GM08714 (cell line): ENCODE data around the gene MPV17L2.
A peak's percentile ranks its signal among the peaks of the same experiment; 100 is the strongest.

ENCODE experiments used
- H3K4me3 ChIP-seq: fragments of 200-500 bp; sonication (Bioruptor generic); 2 replicates; pipeline ENCODE4 v1.5.1; 2014; ENCODE audit warnings: mild to moderate bottlenecking, low read length, inconsistent platforms
- ZNF274 ChIP-seq: IDR thresholded peaks from 2 replicates; pipeline ENCODE4 v1.6.1; 2012; ENCODE audit warnings: mild to moderate bottlenecking, low read depth, low read length

The MPV17L2 gene

GRCh38 chr19:18168673-18169381, 24.2 kb upstream of the MPV17L2 start:
- no peak overlapping the region for H3K4me3 ChIP-seq
- no peak for TF ChIP-seq ZNF274

- no peak overlapping the region; the same call in 1 of the 2 replicates for H3K4me3 ChIP-seq
- no peak for TF ChIP-seq ZNF274
Observed at GRCh38 chr19:18170714-18171255, 22.2 kb upstream of the MPV17L2 start.

- TF ChIP-seq ZNF274, result no peak
- H3K4me3 ChIP-seq, result no peak overlapping the region
Observed at GRCh38 chr19:18171605-18172327, 21.3 kb upstream of the MPV17L2 start.

- H3K4me3 ChIP-seq, result no peak overlapping the region
Observed at GRCh38 chr19:18172331-18173053, 20.5 kb upstream of the MPV17L2 start.

GRCh38 chr19:18173054-18173571, 19.9 kb upstream of the MPV17L2 start:
- TF ChIP-seq ZNF274, result no peak
- H3K4me3 ChIP-seq, result peak overlapping the region; percentile 21; the same call in 1 of the 2 replicates

More at GRCh38 chr19:18172331-18173053, 20.5 kb upstream of the MPV17L2 start:
- no peak for TF ChIP-seq ZNF274

- peak within 1 kb of the TSS; percentile 68 for H3K4me3 ChIP-seq
- TF ChIP-seq ZNF274, result no peak
Observed at GRCh38 chr19:18173572-18174288, 19.3 kb upstream of the MPV17L2 start, which contains the start of gene IFI30. TSS of gene IFI30 (plus strand) at chr19:18173813. CDS start at chr19:18173842, 29 bp downstream.

GRCh38 chr19:18174983-18175382, 18.0 kb upstream of the MPV17L2 start:
- peak overlapping the region; percentile 68; the same call in 1 of the 2 replicates for H3K4me3 ChIP-seq
- TF ChIP-seq ZNF274, result no peak

- TF ChIP-seq ZNF274, result no peak
- H3K4me3 ChIP-seq, result no peak overlapping the region
Observed at GRCh38 chr19:18176367-18177310, 16.4 kb upstream of the MPV17L2 start.

- H3K4me3 ChIP-seq, result no peak overlapping the region
- no peak for TF ChIP-seq ZNF274
Observed at GRCh38 chr19:18179957-18180356, 13.1 kb upstream of the MPV17L2 start.

- no peak overlapping the region for H3K4me3 ChIP-seq
- TF ChIP-seq ZNF274, result no peak
Observed at GRCh38 chr19:18183529-18183928, 9.5 kb upstream of the MPV17L2 start.

- H3K4me3 ChIP-seq, result no peak overlapping the region
- no peak for TF ChIP-seq ZNF274
Observed at GRCh38 chr19:18185538-18185937, 7.5 kb upstream of the MPV17L2 start.

- H3K4me3 ChIP-seq, result no peak overlapping the region
- TF ChIP-seq ZNF274, result no peak
Observed at GRCh38 chr19:18190278-18190677, 2.7 kb upstream of the MPV17L2 start.
